ENCODE measurements around the gene SEC24B. TPM values are rescaled to one million over a fixed set of nuclear protein-coding genes. Genes with fewer than 3 reads are reported as not detected.

Gene SEC24B
- total RNA-seq, 2 donors from 2014 or later: 27.2 to 39.1 TPM

GRCh38 chr4:109462297-109462696, 28.7 kb downstream of the SEC24B start:
- DNase-seq (ENCODE audit: low spot score) (no peak), ATAC-seq (ENCODE audit: insufficient number of reproducible peaks, low FRiP score, low read depth) (no peak)
- H3K27ac ChIP-seq: no peak overlapping the region

DNA sequence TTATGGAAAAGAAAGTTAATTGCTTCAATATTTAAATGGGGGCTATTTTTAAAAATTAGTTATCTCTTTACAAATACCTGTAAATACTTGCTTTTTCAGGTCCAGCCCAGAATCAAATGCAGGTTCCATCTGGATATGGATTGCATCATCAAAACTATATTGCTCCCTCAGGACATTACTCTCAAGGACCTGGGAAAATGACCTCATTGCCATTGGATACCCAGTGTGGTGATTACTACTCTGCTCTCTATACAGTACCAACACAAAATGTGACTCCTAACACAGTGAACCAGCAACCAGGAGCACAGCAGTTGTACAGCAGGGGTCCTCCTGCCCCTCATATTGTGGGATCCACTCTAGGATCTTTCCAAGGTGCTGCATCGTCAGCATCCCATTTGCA, 29.2 kb downstream of the SEC24B start:
- Histone ChIP-seq H3K36me3 (peaks cover 13% of the 10 kb centered on the region), H3K27me3 (replicated peaks; ENCODE audit: insufficient read depth) (no peaks in the 10 kb centered on the region), H3K4me3 (no peak overlapping the region), H3K9me3 (no peaks in the 10 kb centered on the region), H3K27ac (no peak overlapping the region), H3K4me1 (ENCODE audit: control insufficient read depth in 1 of 2, low read depth in 2 of 2) (peaks cover 0 to 32% of the 10 kb centered on the region in 2 donors)
- TF ChIP-seq, protein P1, sequence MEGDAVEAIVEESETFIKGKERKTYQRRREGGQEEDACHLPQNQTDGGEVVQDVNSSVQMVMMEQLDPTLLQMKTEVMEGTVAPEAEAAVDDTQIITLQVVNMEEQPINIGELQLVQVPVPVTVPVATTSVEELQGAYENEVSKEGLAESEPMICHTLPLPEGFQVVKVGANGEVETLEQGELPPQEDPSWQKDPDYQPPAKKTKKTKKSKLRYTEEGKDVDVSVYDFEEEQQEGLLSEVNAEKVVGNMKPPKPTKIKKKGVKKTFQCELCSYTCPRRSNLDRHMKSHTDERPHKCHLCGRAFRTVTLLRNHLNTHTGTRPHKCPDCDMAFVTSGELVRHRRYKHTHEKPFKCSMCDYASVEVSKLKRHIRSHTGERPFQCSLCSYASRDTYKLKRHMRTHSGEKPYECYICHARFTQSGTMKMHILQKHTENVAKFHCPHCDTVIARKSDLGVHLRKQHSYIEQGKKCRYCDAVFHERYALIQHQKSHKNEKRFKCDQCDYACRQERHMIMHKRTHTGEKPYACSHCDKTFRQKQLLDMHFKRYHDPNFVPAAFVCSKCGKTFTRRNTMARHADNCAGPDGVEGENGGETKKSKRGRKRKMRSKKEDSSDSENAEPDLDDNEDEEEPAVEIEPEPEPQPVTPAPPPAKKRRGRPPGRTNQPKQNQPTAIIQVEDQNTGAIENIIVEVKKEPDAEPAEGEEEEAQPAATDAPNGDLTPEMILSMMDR (IDR thresholded peaks at IDR 0.05): no peak
- ATAC-seq (ENCODE audit: insufficient number of reproducible peaks, low FRiP score, low read depth): no peak
- no peak for DNase-seq (ENCODE audit: low spot score)

More at GRCh38 chr4:109462297-109462696, 28.7 kb downstream of the SEC24B start:
- Histone ChIP-seq H3K4me1 (ENCODE audit: control insufficient read depth in 1 of 2, low read depth in 2 of 2) (peaks cover 0 to 32% of the 10 kb centered on the region in 2 donors), H3K9me3 (no peaks in the 10 kb centered on the region), H3K4me3 (no peak overlapping the region), H3K36me3 (peaks cover 13% of the 10 kb centered on the region), H3K27me3 (replicated peaks; ENCODE audit: insufficient read depth) (no peaks in the 10 kb centered on the region)
- TF ChIP-seq, protein P1 (IDR thresholded peaks at IDR 0.05): no peak

GRCh38 chr4:109465069-109465468, 31.5 kb downstream of the SEC24B start:
- DNase-seq (ENCODE audit: low spot score): no peak
- Histone ChIP-seq H3K36me3 (peaks cover 13% of the 10 kb centered on the region), H3K4me1 (ENCODE audit: control insufficient read depth in 1 of 2, low read depth in 2 of 2) (peaks cover 4 to 34% of the 10 kb centered on the region in 2 donors), H3K4me3 (no peak overlapping the region), H3K27me3 (replicated peaks; ENCODE audit: insufficient read depth) (no peaks in the 10 kb centered on the region), H3K9me3 (no peaks in the 10 kb centered on the region), H3K27ac (no peak overlapping the region)
- ATAC-seq (ENCODE audit: insufficient number of reproducible peaks, low FRiP score, low read depth): no peak
- TF ChIP-seq, protein P1 (IDR thresholded peaks at IDR 0.05): no peak

DNA sequence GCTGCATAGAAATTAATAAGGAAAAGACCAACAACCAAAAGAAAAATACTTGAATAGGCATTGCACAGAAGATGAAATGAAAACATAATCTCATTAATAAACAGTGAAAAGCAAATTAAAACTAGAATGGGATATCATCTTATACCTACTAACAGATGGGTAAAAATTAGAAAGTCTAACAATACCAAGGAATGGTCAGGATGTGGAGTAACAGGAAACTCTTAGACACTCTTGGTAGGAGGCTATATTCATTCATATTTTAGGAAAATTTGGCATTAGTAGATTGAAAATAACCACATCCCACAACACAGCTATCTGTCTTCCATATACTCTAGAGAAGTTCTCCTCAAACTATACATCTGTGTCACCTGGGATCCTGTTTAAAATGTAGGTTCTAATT, 36.3 kb downstream of the SEC24B start:
- no peak for ATAC-seq (ENCODE audit: insufficient number of reproducible peaks, low FRiP score, low read depth)
- TF ChIP-seq, protein P1 (IDR thresholded peaks at IDR 0.05): no peak
- Histone ChIP-seq H3K27me3 (replicated peaks; ENCODE audit: insufficient read depth) (no peaks in the 10 kb centered on the region), H3K36me3 (no peaks in the 10 kb centered on the region), H3K4me1 (ENCODE audit: control insufficient read depth in 1 of 2, low read depth in 2 of 2) (peaks cover 8 to 35% of the 10 kb centered on the region in 2 donors), H3K9me3 (no peaks in the 10 kb centered on the region), H3K4me3 (no peak overlapping the region), H3K27ac (no peak overlapping the region)
- no peak for DNase-seq (ENCODE audit: low spot score)

GRCh38 chr4:109472343-109472761, 38.7 kb downstream of the SEC24B start:
- H3K27me3 ChIP-seq (replicated peaks; ENCODE audit: insufficient read depth): no peaks in the 10 kb centered on the region
- peaks cover 8 to 34% of the 10 kb centered on the region in 2 donors for H3K4me1 ChIP-seq (ENCODE audit: control insufficient read depth in 1 of 2, low read depth in 2 of 2)
- H3K4me3 ChIP-seq: no peak overlapping the region
- no peaks in the 10 kb centered on the region for H3K9me3 ChIP-seq
- ATAC-seq (ENCODE audit: insufficient number of reproducible peaks, low FRiP score, low read depth) (no peak), DNase-seq (ENCODE audit: low spot score) (no peak)
- H3K27ac ChIP-seq: no peak overlapping the region
- no peaks in the 10 kb centered on the region for H3K36me3 ChIP-seq
- TF ChIP-seq, protein P1 (IDR thresholded peaks at IDR 0.05): no peak

All from thoracic aorta (tissue), 2 donors.